HepG2 (cell line): ENCODE measurements around the gene ATG4B. TPM values are rescaled to one million over a fixed set of nuclear protein-coding genes. Genes with fewer than 3 reads are reported as not detected.

Experiments used
- ADNP ChIP-seq: sonication (generic); formaldehyde crosslinking; IDR thresholded peaks from 2 replicates; pipeline ENCODE4 v1.4.0; 2020; ENCODE audit warnings: missing genetic modification reagents
- CHCHD3 ChIP-seq: sonication (generic); formaldehyde crosslinking; IDR thresholded peaks from 2 replicates; pipeline ENCODE4 v1.8.0; 2022; ENCODE audit warnings: mild to moderate bottlenecking, missing genetic modification reagents, moderate library complexity
- GPN1 ChIP-seq: sonication (generic); formaldehyde crosslinking; IDR thresholded peaks from 2 replicates; pipeline ENCODE4 v1.5.1; 2020; ENCODE audit warnings: missing genetic modification reagents, borderline replicate concordance
- HDAC6 ChIP-seq: fragments of 200-600 bp; sonication (generic); IDR thresholded peaks from 2 replicates; pipeline ENCODE4 v1.7.0; 2017; ENCODE audit warnings: mild to moderate bottlenecking, antibody characterized with exemption, low read length, low read depth
- KLF6 ChIP-seq: IDR thresholded peaks from 2 replicates; pipeline ENCODE4 v1.8.0; 2016; ENCODE audit warnings: missing biosample characterization, missing genetic modification reagents
- KMT2A ChIP-seq: sonication (generic); formaldehyde crosslinking; IDR thresholded peaks from 2 replicates; pipeline ENCODE4 v1.4.0; 2020; ENCODE audit warnings: missing genetic modification reagents
- MAFK ChIP-seq, 2 experiments: IDR thresholded peaks in 1 of 2; conservative IDR thresholded peaks in 1 of 2; 2 replicates each; pipeline ENCODE4 v1.6.1; 2011; ENCODE audit warnings: improper control_type of control experiment in 2 of 2, low read length in 2 of 2
- MBD4 ChIP-seq: IDR thresholded peaks from 2 replicates; pipeline ENCODE4 v1.6.1; 2012; ENCODE audit warnings: low read length, inconsistent platforms, borderline replicate concordance
- NCOR1 ChIP-seq: fragments of 200-600 bp; sonication (generic); IDR thresholded peaks from 2 replicates; pipeline ENCODE4 v1.7.0; 2017; ENCODE audit warnings: antibody characterized with exemption, low read length, borderline replicate concordance
- NFIC ChIP-seq: IDR thresholded peaks from 2 replicates; pipeline ENCODE4 v1.6.1; 2012; ENCODE audit warnings: mild to moderate bottlenecking, low read length, inconsistent platforms
- NFYC ChIP-seq: IDR thresholded peaks from 2 replicates; pipeline ENCODE4 v1.6.1; 2016; ENCODE audit warnings: missing genetic modification reagents, missing compliant biosample characterization
- SALL2 ChIP-seq: sonication (generic); formaldehyde crosslinking; IDR thresholded peaks from 2 replicates; pipeline ENCODE4 v1.8.1; 2023; ENCODE audit warnings: mild to moderate bottlenecking, missing genetic modification reagents, inconsistent platforms
- SAP130 ChIP-seq: IDR thresholded peaks from 2 replicates; pipeline ENCODE4 v1.6.1; 2016; ENCODE audit warnings: low read depth
- ZFY ChIP-seq: sonication (generic); formaldehyde crosslinking; IDR thresholded peaks from 2 replicates; pipeline ENCODE4 v1.4.0; 2020; ENCODE audit warnings: missing genetic modification reagents
- ZNF10 ChIP-seq: sonication (generic); formaldehyde crosslinking; IDR thresholded peaks from 2 replicates; pipeline ENCODE4 v1.4.0; 2020; ENCODE audit warnings: mild to moderate bottlenecking, low read depth, missing genetic modification reagents, borderline replicate concordance
- ZNF143 ChIP-seq: sonication (generic); formaldehyde crosslinking; IDR thresholded peaks from 2 replicates; pipeline ENCODE4 v1.4.0; 2020; ENCODE audit warnings: missing genetic modification reagents
- ZNF263 ChIP-seq: sonication (generic); formaldehyde crosslinking; IDR thresholded peaks from 2 replicates; pipeline ENCODE4 v1.4.0; 2020; ENCODE audit warnings: missing genetic modification reagents
- ZNF331 ChIP-seq: sonication (generic); formaldehyde crosslinking; IDR thresholded peaks from 2 replicates; pipeline ENCODE4 v1.4.0; 2020; ENCODE audit warnings: missing genetic modification reagents
- ZNF337 ChIP-seq: sonication (generic); formaldehyde crosslinking; IDR thresholded peaks from 2 replicates; pipeline ENCODE4 v1.5.1; 2020; ENCODE audit warnings: missing genetic modification reagents, low read depth, mild to moderate bottlenecking, borderline replicate concordance
- ZNF614 ChIP-seq: IDR thresholded peaks from 2 replicates; pipeline ENCODE4 v1.6.1; 2018; ENCODE audit warnings: missing biosample characterization, missing genetic modification reagents, inconsistent platforms, borderline replicate concordance
- ZSCAN25 ChIP-seq: sonication (generic); formaldehyde crosslinking; IDR thresholded peaks from 2 replicates; pipeline ENCODE4 v1.8.0; 2022; ENCODE audit warnings: mild to moderate bottlenecking, missing genetic modification reagents
- polyA plus RNA-seq, 8 experiments: library from polyadenylated mRNA; depleted of rRNA in 3 of 8; stranded (reverse) in 7 of 8; unstranded in 1 of 8; fragments of >200 nt; fragmentation: Illumina TruSeq in 4 of 8; extraction: Trizol in 4 of 8; gene quantifications; 2 replicates each; pipeline versions ENCODE4 v1.2.1 to v1.2.3, GENCODE V29; 2011 to 2016; ENCODE audit warnings: low read depth in 4 of 8, missing spikeins in 1 of 8, mixed read lengths in 1 of 8; ENCODE audit not compliant: insufficient read depth in 1 of 8
- total RNA-seq, 5 experiments: library from RNA; depleted of rRNA; stranded (reverse); fragments of >200 nt; fragmentation: Illumina TruSeq; extraction: Trizol; gene quantifications; 2 replicates each; pipeline ENCODE4 v1.2.3, GENCODE V29; 2016; ENCODE audit warnings: low read depth in 1 of 5
- TF ChIP-seq, protein P1 (sequence below): sonication (generic); formaldehyde crosslinking; IDR thresholded peaks from 2 replicates; pipeline ENCODE4 v1.8.1; 2023; ENCODE audit warnings: missing genetic modification reagents, inconsistent platforms, borderline replicate concordance
- TF ChIP-seq, protein P2 (sequence below): sonication (generic); formaldehyde crosslinking; IDR thresholded peaks from 2 replicates; pipeline ENCODE4 v1.4.0; 2020; ENCODE audit warnings: missing genetic modification reagents
- TF ChIP-seq, protein P3 (sequence below), 2 experiments: sonication (generic) in 1 of 2; formaldehyde crosslinking in 1 of 2; IDR thresholded peaks; 2 replicates each; pipeline versions ENCODE4 v1.5.1 to v1.6.1; 2011 to 2020; ENCODE audit warnings: borderline replicate concordance in 1 of 2, low read depth in 1 of 2, low read length in 1 of 2, mild to moderate bottlenecking in 1 of 2, missing genetic modification reagents in 1 of 2, moderate library complexity in 1 of 2

Gene ATG4B
- total and polyA plus RNA-seq, 2 of the 13 experiments (the other 11 are each of a cell fraction or from before 2014, with no cell fraction given), result 95.5 to 239 TPM

DNA sequence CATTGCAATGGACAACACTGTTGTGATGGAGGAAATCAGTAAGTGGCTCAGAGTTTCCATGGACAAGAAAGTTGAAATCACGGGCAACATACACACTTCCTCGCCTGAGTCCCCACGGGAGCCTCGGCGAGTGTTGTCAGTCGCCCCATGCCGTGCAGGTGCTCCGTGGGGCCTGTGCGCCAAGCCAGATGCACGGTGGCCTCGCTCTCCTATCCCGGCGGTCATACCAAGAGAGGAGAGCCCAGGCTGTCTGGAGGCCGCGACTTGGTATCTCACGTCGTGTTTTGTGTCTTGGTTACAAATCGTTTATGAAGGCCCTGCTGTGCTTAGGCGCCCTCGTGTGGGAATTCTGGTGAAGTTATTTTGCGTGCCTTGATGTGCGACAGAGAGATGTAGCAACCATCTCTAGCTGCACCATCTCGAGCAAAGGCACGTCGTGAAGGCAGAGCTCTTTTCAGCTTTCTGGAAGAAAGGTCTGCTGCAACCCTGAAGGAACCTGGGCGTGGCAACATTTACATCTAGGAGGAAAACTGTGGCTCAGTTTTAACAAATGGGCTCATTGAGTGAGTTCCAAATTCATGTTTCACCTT, 21.8 kb downstream of the ATG4B start (continued):
- TF ChIP-seq, protein P1, sequence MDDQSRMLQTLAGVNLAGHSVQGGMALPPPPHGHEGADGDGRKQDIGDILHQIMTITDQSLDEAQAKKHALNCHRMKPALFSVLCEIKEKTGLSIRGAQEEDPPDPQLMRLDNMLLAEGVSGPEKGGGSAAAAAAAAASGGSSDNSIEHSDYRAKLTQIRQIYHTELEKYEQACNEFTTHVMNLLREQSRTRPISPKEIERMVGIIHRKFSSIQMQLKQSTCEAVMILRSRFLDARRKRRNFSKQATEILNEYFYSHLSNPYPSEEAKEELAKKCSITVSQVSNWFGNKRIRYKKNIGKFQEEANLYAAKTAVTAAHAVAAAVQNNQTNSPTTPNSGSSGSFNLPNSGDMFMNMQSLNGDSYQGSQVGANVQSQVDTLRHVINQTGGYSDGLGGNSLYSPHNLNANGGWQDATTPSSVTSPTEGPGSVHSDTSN, result no peak
- no peak for TF ChIP-seq ZNF10 (CRISPR knock-in tag)
- TF ChIP-seq NCOR1, result no peak
- no peak for TF ChIP-seq ZNF337 (CRISPR knock-in tag)
- TF ChIP-seq GPN1 (CRISPR knock-in tag), result no peak
- TF ChIP-seq HDAC6, result no peak
- TF ChIP-seq ADNP (CRISPR knock-in tag), result no peak
- TF ChIP-seq MAFK (conservative IDR thresholded peaks at IDR 0.05 in 1 of 2, IDR thresholded peaks at IDR 0.05 in 1 of 2; ENCODE audit: low read length in 2 of 2), result no peak
- 0 out of 2 replicates have a peak, but pooled peaks have one; percentile 45 for TF ChIP-seq ZSCAN25
- TF ChIP-seq MBD4, result 0 out of 2 replicates have a peak, but pooled peaks have one; percentile 34
- no peak for TF ChIP-seq NFYC (CRISPR knock-in tag)
- TF ChIP-seq NFIC, result no peak
- TF ChIP-seq ZNF614, result peak; percentile 57; the same call in 1 of the 2 replicates
- peak; percentile 67; the same call in 1 of the 2 replicates for TF ChIP-seq KMT2A (CRISPR knock-in tag)
- no peak for TF ChIP-seq ZNF143 (CRISPR knock-in tag)
- TF ChIP-seq ZFY (CRISPR knock-in tag), result no peak
- TF ChIP-seq, protein P2, sequence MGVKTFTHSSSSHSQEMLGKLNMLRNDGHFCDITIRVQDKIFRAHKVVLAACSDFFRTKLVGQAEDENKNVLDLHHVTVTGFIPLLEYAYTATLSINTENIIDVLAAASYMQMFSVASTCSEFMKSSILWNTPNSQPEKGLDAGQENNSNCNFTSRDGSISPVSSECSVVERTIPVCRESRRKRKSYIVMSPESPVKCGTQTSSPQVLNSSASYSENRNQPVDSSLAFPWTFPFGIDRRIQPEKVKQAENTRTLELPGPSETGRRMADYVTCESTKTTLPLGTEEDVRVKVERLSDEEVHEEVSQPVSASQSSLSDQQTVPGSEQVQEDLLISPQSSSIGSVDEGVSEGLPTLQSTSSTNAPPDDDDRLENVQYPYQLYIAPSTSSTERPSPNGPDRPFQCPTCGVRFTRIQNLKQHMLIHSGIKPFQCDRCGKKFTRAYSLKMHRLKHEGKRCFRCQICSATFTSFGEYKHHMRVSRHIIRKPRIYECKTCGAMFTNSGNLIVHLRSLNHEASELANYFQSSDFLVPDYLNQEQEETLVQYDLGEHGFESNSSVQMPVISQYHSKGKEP (CRISPR knock-in tag), result 0 out of 2 replicates have a peak, but pooled peaks have one; percentile 33
- TF ChIP-seq SAP130, result peak; percentile 57; the same call in 1 of the 2 replicates
- TF ChIP-seq KLF6 (CRISPR knock-in tag), result no peak
- no peak for TF ChIP-seq ZNF263 (CRISPR knock-in tag)
- TF ChIP-seq, protein P3, sequence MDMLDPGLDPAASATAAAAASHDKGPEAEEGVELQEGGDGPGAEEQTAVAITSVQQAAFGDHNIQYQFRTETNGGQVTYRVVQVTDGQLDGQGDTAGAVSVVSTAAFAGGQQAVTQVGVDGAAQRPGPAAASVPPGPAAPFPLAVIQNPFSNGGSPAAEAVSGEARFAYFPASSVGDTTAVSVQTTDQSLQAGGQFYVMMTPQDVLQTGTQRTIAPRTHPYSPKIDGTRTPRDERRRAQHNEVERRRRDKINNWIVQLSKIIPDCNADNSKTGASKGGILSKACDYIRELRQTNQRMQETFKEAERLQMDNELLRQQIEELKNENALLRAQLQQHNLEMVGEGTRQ (IDR thresholded peaks at IDR 0.05; ENCODE audit: low read depth, low read length), result no peak
- TF ChIP-seq, protein P3 (CRISPR knock-in tag; IDR thresholded peaks at IDR 0.05; ENCODE audit: borderline replicate concordance), result no peak
- peak; percentile 69; the same call in 1 of the 2 replicates for TF ChIP-seq CHCHD3 (CRISPR knock-in tag)
- TF ChIP-seq ZNF331, result peak; percentile 43; the same call in 1 of the 2 replicates
- no peak for TF ChIP-seq SALL2 (CRISPR knock-in tag)
